OCI-LY3 (cell line): ENCODE data around the gene E2F3.

ENCODE experiments used
- CTCF ChIP-seq: fragments of 200-600, 300-600 bp; sonication (generic); IDR thresholded peaks from 2 replicates; pipeline ENCODE4 v1.5.1; 2014; ENCODE audit warnings: antibody characterized with exemption, low read length, low read depth
- EZH2phosphoT487 ChIP-seq: fragments of 200-600 bp; shearing (Covaris generic); IDR thresholded peaks from 2 replicates; pipeline ENCODE4 v1.6.1; 2018; ENCODE audit warnings: antibody characterized with exemption, mixed run types, low read depth

DNA sequence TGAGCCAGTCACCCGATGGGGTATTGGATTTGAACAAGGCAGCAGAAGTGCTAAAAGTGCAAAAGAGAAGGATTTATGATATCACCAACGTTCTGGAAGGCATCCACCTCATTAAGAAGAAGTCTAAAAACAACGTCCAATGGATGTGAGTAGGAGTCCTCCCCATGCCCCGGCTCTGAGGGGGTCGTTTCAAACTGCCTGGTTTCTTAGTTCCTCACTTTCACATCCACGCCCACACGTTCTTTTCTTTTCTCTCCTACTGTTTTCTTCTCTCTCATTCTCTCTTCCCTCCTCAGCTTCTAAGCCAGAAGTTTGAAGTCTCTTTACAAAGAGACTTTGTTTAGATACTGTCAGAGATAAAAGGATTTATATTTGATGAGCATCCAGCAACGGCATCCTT lies 79.6 kb downstream of the E2F3 start:
- TF ChIP-seq CTCF (no peak), EZH2phosphoT487 (no peak)
